Naive B cell (primary cell): ENCODE results near the gene LIN7A. TPM values are rescaled to one million over a fixed set of nuclear protein-coding genes. Genes with fewer than 3 reads are reported as not detected.

Source experiments
- ATAC-seq, 2 donors: fragments of 150-1000 bp; cut with Tn5 transposase; 2 replicates each; pipeline ENCODE4 v1.10.0; 2021; ENCODE audit warnings: low read depth in 2 of 2, mild to moderate bottlenecking in 2 of 2, moderate library complexity in 2 of 2
- DNase-seq: peaks from one replicate; pipeline ENCODE4 v3.0.0; 2022
- H3K27ac Mint-ChIP-seq, 6 donors: one replicate each; pipeline ENCODE4 v1.8.0; 2020 to 2022; ENCODE audit warnings: mild to moderate bottlenecking in 6 of 6, mixed read lengths in 6 of 6, moderate library complexity in 5 of 6, inconsistent platforms in 2 of 6
- H3K27me3 Mint-ChIP-seq, 3 donors: one replicate each; pipeline ENCODE4 v1.8.0; 2021 to 2022; ENCODE audit warnings: mixed read lengths in 3 of 3, mild to moderate bottlenecking in 1 of 3
- H3K36me3 Mint-ChIP-seq, 2 donors: one replicate each; pipeline ENCODE4 v1.8.0; 2020 to 2022; ENCODE audit warnings: mixed read lengths in 2 of 2, inconsistent platforms in 1 of 2, mild to moderate bottlenecking in 1 of 2
- H3K4me1 Mint-ChIP-seq, 3 donors: one replicate each; pipeline ENCODE4 v1.8.0; 2020 to 2022; ENCODE audit warnings: mixed read lengths in 3 of 3, inconsistent platforms in 1 of 3, mild to moderate bottlenecking in 1 of 3, moderate library complexity in 1 of 3
- H3K4me3 Mint-ChIP-seq, 8 donors: one replicate each; pipeline ENCODE4 v1.8.0; 2020 to 2022; ENCODE audit warnings: mild to moderate bottlenecking in 8 of 8, mixed read lengths in 8 of 8, moderate library complexity in 8 of 8, inconsistent platforms in 2 of 8
- H3K9me3 Mint-ChIP-seq, 7 donors: one replicate each; pipeline ENCODE4 v1.8.0; 2020 to 2022; ENCODE audit warnings: mixed read lengths in 7 of 7, mild to moderate bottlenecking in 5 of 7, inconsistent platforms in 2 of 7, moderate library complexity in 1 of 7
- polyA plus RNA-seq, 6 donors: library from polyadenylated mRNA; unstranded; fragments of 300-500 nt; fragmentation: Illumina TruSeq; gene quantifications; one replicate each; pipeline ENCODE4 v1.2.3, GENCODE V29; 2021; ENCODE audit warnings: low read depth in 6 of 6

LIN7A gene, protein sequence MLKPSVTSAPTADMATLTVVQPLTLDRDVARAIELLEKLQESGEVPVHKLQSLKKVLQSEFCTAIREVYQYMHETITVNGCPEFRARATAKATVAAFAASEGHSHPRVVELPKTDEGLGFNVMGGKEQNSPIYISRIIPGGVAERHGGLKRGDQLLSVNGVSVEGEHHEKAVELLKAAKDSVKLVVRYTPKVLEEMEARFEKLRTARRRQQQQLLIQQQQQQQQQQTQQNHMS
- polyA plus RNA-seq, result 1 to 10 TPM in 1 of 6 donors, not detected in 5; 2.2 TPM

DNA sequence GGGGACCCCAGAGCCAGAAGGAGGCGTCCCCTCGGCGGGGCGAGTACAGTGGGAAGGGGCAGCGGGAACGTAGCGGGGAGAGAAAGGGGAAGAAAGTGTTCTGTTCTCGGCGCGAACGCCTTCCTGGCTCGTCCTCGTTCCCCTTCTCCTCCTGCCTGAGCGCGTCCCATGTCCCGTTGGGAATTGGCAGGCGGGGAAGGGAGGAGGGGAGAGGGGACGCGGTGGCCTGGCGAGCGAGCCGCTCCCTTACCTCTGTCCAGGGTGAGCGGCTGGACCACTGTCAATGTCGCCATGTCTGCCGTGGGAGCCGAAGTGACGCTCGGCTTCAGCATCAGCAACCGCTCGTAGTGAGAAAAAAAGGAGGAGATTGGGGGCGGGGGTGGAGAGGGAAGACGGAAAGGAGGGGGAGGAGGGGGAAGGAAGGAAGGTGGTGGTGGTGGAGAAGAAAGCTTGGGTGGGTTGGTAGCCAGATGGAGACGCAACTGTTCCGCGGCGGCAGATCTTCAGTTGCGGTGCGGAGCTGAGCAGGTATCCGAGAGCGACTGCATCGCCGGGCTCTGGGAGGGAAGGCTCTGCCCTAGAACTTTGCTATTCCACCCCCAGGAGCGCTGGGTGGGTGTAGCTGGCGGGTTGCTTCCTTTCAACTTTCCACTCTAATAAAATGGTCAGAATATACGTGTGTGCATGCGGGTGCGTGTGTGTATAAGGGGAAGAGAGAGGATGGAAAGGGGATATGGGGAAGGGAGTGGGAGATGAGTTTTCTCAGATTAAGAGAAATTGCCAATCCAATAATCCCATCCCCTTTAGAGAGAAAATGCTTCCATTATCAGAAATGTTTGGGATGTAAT, at the start of gene LIN7A:
LIN7A (minus strand) TSS at position 544 of the 848 bp plus-strand sequence; CDS start at position 332, 212 bp downstream.
- Mint-ChIP-seq H3K27ac (no peak within 1 kb of the TSS), H3K4me3 (peak within 1 kb of the TSS in 1 of 8 donors; percentile 7), H3K36me3 (no peaks in the 10 kb centered on the region), H3K4me1 (peaks cover 0 to 5% (median 0%) of the 10 kb centered on the region in 3 donors), H3K27me3 (peaks cover 24 to 40% (median 27%) of the 10 kb centered on the region in 3 donors), H3K9me3 (peaks cover 0 to 11% (median 7%) of the 10 kb centered on the region in 7 donors)
- ATAC-seq (no peak), DNase-seq (no peak)

DNA sequence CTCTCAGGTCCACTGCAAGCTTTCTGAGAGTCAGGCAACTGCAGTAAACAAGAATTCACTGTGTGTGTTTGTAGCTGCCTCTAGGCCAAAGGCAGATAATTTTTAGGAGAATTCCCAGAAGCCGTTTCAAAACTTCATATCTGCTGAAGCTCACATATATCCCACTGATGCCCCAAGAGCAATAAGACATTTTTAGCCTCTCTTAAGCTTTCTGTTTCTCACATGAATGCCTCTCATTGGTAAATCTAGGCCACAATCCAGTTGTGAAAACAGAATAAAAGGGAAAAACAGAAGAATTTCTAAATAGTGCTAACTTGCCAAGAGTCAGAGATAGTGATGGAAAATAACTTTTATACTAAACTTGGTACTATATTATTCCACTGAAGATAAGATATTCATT, 48.5 kb upstream of the LIN7A start:
- Mint-ChIP-seq H3K27me3 (no peaks in the 10 kb centered on the region), H3K27ac (no peak overlapping the region), H3K4me3 (no peak overlapping the region), H3K4me1 (no peaks in the 10 kb centered on the region), H3K9me3 (peaks cover 0 to 16% (median 3%) of the 10 kb centered on the region in 7 donors), H3K36me3 (no peaks in the 10 kb centered on the region)
- ATAC-seq, result no peak
- DNase-seq, result no peak

DNA sequence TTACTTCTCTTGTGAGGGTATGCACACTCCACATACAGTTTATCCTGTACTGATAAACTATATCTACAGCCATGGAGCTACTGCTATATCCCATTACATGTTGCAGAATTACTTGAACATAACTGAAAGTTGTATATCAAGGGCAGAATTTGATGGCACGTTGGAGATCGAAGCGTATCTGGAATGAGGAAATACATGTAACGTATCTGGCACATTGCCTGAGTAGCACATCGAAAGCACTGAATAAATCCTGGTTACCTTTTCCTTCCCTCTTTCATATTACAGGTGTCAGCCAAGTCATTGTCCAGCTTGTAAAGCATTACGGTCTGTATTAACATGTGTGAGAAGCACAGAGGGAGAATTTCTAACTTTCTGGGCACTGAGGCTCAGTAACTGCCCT, 42.1 kb upstream of the LIN7A start:
- Mint-ChIP-seq H3K4me3 (no peak overlapping the region), H3K27ac (no peak overlapping the region), H3K36me3 (no peaks in the 10 kb centered on the region), H3K4me1 (no peaks in the 10 kb centered on the region), H3K27me3 (no peaks in the 10 kb centered on the region), H3K9me3 (peaks cover 0 to 11% (median 4%) of the 10 kb centered on the region in 7 donors)
- ATAC-seq (no peak), DNase-seq (no peak)

DNA sequence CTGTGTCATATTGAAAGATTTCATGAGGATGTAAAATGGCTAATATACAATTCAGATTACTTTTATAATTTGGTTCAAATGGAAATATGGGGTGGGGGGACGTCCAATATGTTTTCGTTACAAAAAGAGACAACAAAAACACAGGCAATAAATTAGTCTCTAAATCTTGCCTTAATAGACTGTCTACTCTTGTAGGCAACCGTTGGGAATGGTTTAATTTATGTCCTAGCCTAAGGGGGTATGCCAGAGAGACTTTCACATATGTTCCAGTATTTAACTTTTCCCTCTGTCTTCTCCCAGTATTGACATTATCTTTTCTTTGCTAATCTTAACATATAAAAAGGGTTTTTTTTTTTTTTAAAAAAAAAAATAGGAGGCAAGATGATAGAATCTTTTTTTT, 41.5 kb upstream of the LIN7A start:
- Mint-ChIP-seq H3K27me3 (no peaks in the 10 kb centered on the region), H3K36me3 (no peaks in the 10 kb centered on the region), H3K4me1 (no peaks in the 10 kb centered on the region), H3K4me3 (no peak overlapping the region), H3K9me3 (peaks cover 0 to 8% (median 3%) of the 10 kb centered on the region in 7 donors), H3K27ac (no peak overlapping the region)
- no peak for ATAC-seq
- no peak for DNase-seq

DNA sequence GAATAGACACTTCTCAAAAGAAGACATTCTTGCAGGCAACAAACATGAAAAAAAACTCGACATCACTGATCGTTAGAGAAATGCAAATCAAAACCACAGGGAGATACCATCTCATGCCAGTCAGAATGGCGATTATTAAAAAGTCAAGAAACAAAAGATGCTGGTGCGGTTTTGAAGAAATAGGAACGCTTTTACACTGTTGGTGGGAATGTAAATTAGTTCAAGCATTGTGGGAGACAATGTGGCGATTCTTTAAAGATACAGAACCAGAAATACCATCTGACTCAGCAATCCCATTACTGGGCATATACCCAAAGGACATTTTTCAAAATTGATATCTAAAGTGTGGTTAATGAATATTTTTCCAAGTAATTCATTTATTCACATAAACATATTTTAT, 39.6 kb upstream of the LIN7A start:
- H3K27ac Mint-ChIP-seq, result no peak overlapping the region
- H3K4me3 Mint-ChIP-seq, result no peak overlapping the region
- H3K9me3 Mint-ChIP-seq, result peaks cover 0 to 8% (median 1%) of the 10 kb centered on the region in 7 donors
- no peaks in the 10 kb centered on the region for H3K36me3 Mint-ChIP-seq
- no peak for ATAC-seq
- no peaks in the 10 kb centered on the region for H3K27me3 Mint-ChIP-seq
- H3K4me1 Mint-ChIP-seq, result no peaks in the 10 kb centered on the region
- no peak for DNase-seq

DNA sequence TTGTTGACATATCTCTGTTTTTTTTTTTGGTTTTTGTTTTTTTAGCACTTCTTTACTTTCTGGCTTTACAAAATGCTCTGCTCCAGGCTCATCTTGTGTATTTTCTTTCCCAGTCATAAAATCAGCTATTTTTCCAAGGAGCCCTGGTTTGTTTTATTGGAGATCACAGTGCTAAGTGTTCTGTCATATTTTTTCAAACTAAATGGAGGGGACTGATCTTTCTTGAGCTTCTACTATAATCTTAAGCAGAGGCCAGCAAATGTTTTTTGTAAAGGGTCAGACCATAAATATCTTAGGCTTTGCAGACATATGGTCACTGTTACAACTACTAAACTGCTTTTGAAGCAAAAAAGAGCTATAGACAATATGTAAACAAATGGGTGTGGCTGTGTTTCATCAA, 30.6 kb upstream of the LIN7A start:
- Mint-ChIP-seq H3K27me3 (no peaks in the 10 kb centered on the region), H3K4me3 (no peak overlapping the region), H3K36me3 (no peaks in the 10 kb centered on the region), H3K4me1 (no peaks in the 10 kb centered on the region), H3K27ac (no peak overlapping the region), H3K9me3 (peaks cover 0 to 4% (median 4%) of the 10 kb centered on the region in 7 donors)
- ATAC-seq, result no peak
- no peak for DNase-seq

DNA sequence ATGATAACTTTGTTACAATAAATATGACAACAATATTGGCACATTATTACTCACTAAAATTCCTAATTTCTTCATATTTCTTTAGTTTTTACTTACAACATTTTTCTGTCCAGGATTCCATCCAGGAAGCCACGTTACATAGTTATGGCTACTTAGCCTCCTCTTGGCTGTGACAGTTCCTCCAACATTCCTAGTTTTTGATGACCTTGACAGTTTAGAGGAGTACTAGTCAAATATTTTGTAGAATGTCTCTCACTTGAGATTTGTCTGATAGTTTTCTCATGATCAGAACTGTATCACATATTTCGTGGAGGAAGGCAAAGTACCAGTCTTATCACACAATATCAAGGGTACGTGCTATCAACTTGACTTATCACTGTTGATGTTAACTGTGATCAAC, 29.8 kb upstream of the LIN7A start:
- DNase-seq, result no peak
- no peak overlapping the region for H3K4me3 Mint-ChIP-seq
- peaks cover 0 to 6% (median 4%) of the 10 kb centered on the region in 7 donors for H3K9me3 Mint-ChIP-seq
- H3K36me3 Mint-ChIP-seq, result no peaks in the 10 kb centered on the region
- no peaks in the 10 kb centered on the region for H3K27me3 Mint-ChIP-seq
- H3K27ac Mint-ChIP-seq, result no peak overlapping the region
- H3K4me1 Mint-ChIP-seq, result no peaks in the 10 kb centered on the region
- ATAC-seq, result no peak

DNA sequence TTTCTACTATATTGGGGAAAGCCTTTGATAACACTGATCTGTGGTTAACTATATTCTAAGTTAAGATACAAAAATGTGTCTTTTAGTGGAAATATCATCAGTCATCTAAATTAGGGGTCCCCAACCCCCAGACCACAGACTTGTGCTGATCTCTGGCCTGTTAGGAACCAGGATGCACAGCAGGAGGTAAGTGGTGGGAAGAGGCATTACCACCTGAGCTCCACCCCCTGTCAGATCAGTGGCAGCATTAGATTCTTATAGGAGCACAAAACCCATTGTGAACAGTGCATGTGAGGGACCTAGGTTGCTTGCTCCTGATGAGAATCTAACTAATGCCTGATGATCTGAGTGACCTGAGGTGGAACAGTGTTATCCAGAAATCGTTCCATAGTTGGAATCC, 28.3 kb upstream of the LIN7A start:
- Mint-ChIP-seq H3K27ac (no peak overlapping the region), H3K4me1 (no peaks in the 10 kb centered on the region), H3K9me3 (peaks cover 0 to 13% (median 3%) of the 10 kb centered on the region in 7 donors), H3K27me3 (no peaks in the 10 kb centered on the region), H3K4me3 (no peak overlapping the region), H3K36me3 (no peaks in the 10 kb centered on the region)
- no peak for DNase-seq
- no peak for ATAC-seq

DNA sequence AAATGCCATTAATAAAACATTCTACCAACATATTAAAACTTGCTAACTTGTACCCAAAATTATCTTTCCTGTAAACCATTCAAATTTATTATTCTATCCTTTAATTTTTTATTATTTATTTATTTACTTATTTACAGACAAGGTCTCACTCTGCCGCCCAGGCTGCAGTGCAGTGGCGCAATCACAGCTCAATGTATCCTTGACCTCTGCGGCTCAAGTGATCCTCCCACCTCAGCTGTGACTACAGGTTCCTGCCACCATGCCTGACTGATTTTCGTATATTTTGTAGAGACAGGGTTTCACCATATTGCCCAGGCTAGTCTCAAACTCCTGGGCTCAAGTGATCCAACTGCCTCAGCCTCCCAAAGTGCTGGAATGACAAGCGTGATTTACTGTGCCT, 20.4 kb upstream of the LIN7A start:
- no peak for DNase-seq
- Mint-ChIP-seq H3K9me3 (peaks cover 0 to 10% (median 1%) of the 10 kb centered on the region in 7 donors), H3K27ac (no peak overlapping the region), H3K27me3 (no peaks in the 10 kb centered on the region), H3K36me3 (no peaks in the 10 kb centered on the region), H3K4me1 (no peaks in the 10 kb centered on the region), H3K4me3 (no peak overlapping the region)
- ATAC-seq, result no peak

DNA sequence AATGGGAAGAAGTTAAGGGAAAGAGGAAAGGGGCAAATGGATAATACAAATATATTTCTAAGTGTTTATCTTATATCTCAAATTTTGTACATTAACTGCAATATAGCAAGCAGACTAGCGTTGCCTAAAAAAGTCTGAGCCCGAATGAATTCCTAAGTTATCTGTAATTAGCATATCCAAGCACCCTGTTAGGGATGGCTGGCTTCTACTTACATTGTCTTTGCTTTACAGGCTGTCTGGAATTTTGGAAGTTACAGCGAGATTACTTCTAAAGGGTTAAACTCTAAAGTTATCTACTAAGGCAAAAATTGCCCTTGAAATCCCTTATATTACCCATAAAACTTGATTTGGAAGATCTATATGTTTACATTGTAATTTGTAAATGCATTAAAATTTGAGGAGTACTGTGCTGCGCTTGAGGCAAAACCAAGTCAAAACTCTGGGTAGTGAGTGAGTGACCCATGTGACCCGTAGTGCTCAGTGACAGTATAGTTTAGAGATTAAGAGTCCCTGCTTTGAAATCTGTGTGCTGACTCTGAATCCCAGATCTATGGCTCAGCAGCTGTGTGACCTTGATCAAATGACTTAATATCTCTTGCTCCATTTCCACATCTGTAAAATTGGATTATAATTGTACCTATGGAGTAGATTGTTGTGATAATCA, 17.3 kb upstream of the LIN7A start:
- ATAC-seq (no peak), DNase-seq (no peak)
- no peaks in the 10 kb centered on the region for H3K27me3 Mint-ChIP-seq
- H3K4me1 Mint-ChIP-seq, result no peaks in the 10 kb centered on the region
- no peak overlapping the region for H3K27ac Mint-ChIP-seq
- H3K36me3 Mint-ChIP-seq, result no peaks in the 10 kb centered on the region
- H3K9me3 Mint-ChIP-seq, result peaks cover 0 to 2% (median 0%) of the 10 kb centered on the region in 7 donors
- no peak overlapping the region for H3K4me3 Mint-ChIP-seq

DNA sequence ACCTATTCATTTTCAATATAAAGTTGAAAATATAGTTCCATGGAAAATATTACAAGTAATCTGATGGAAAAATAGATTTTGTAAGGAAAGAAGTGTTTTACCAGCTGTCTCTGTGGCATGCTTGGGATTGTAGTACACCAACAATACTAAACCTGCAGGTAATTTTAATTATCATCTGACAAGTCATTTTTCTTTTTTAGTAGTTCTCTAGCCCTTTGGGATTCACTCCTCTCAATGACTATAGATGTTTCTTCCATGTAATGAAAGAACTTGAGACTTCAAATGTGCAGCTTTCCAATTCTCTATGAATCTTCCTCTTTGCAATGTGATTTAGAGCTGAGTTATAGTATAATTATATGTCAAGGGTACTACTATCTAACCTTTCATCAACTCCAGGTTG, 14.7 kb upstream of the LIN7A start:
- H3K9me3 Mint-ChIP-seq, result peaks cover 0 to 3% (median 0%) of the 10 kb centered on the region in 7 donors
- no peak overlapping the region for H3K27ac Mint-ChIP-seq
- no peak for DNase-seq
- H3K27me3 Mint-ChIP-seq, result no peaks in the 10 kb centered on the region
- no peak for ATAC-seq
- no peaks in the 10 kb centered on the region for H3K36me3 Mint-ChIP-seq
- H3K4me3 Mint-ChIP-seq, result no peak overlapping the region
- H3K4me1 Mint-ChIP-seq, result no peaks in the 10 kb centered on the region

DNA sequence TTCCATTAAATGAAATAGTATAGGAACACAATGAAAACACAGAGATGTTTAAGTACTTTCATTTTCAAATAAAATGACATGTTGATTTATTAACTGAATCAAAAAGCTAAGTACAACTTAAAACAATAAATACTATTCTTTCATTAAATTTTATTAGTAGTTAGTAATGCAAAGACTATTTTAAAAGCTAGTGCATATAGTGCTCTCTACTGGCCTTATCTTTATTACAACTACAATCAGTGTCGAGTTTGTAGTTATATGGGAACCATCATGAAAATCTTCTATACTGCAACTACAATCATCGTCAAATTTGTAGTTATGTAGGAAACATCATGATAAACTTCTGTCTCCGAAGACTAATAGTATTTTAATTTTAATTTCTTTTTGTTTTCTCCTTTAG, 8.9 kb upstream of the LIN7A start:
- Mint-ChIP-seq H3K27ac (no peak overlapping the region), H3K36me3 (no peaks in the 10 kb centered on the region), H3K27me3 (peaks cover 0 to 3% (median 0%) of the 10 kb centered on the region in 3 donors), H3K4me3 (no peak overlapping the region), H3K9me3 (peaks cover 0 to 3% (median 0%) of the 10 kb centered on the region in 7 donors), H3K4me1 (no peaks in the 10 kb centered on the region)
- DNase-seq, result no peak
- ATAC-seq, result no peak

DNA sequence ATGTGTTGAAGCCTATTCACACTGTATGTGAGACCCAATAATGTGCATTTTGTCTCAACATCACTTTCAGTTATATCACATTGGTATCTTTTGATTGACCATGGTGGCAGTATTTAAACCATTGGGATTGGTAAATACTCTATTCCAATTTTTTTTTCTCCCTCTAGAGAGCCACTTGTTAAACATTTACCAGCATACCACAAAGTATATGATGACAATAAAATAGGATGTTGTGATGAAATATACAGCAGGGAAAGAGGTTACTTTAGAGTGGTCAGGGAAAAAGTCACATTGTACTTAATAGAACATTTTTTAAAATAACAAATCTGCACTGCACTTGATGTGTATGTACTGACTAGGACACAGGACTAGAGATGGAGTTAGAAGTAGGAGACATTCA, 5.6 kb upstream of the LIN7A start:
- peaks cover 5 to 14% (median 7%) of the 10 kb centered on the region in 3 donors for H3K27me3 Mint-ChIP-seq
- H3K9me3 Mint-ChIP-seq, result peaks cover 0 to 5% (median 4%) of the 10 kb centered on the region in 7 donors
- no peak for ATAC-seq
- no peak overlapping the region for H3K4me3 Mint-ChIP-seq
- H3K27ac Mint-ChIP-seq, result no peak overlapping the region
- no peaks in the 10 kb centered on the region for H3K36me3 Mint-ChIP-seq
- no peak for DNase-seq
- no peaks in the 10 kb centered on the region for H3K4me1 Mint-ChIP-seq
